ENCODE results near the gene IGF1R. TPM values are rescaled to one million over a fixed set of nuclear protein-coding genes. Genes with fewer than 3 reads are reported as not detected.

IGF1R gene
- total and polyA plus RNA-seq, 2 of the 13 experiments (the other 11 are each of a cell fraction or from before 2014, with no cell fraction given): 15.9 to 18.4 TPM

- POLR2A ChIA-PET: no interaction called here
- no peak overlapping the region for H3K4me3 ChIP-seq (replicated peaks in 1 of 3; ENCODE audit: insufficient read depth in 1 of 3, low read depth in 2 of 3, low read length in 3 of 3)
- H3K4me2 ChIP-seq (ENCODE audit: low read depth, low read length): no peak overlapping the region
- H3K27me3 ChIP-seq (ENCODE audit: control insufficient read depth in 1 of 2, insufficient read depth in 2 of 2, low read length in 2 of 2): no peaks in the 10 kb centered on the region
- CTCF ChIA-PET (ENCODE audit: low intra/inter-chr PET ratio, low total read pairs): no interaction called here
- no peak overlapping the region for H3K9ac ChIP-seq (ENCODE audit: insufficient read depth, low read depth, low read length)
- in situ Hi-C loops (cut with HindIII; ENCODE audit: extremely low pct_ligation_motif_present, low pct_unique_long_range_greater_than_20kb): no loop called here
- no peaks in the 10 kb centered on the region for H4K20me1 ChIP-seq (ENCODE audit: insufficient read depth, low read length)
- no peaks in the 10 kb centered on the region for H3K79me2 ChIP-seq (ENCODE audit: insufficient read depth, low read length)
- H3K36me3 ChIP-seq (replicated peaks in 1 of 2; ENCODE audit: control insufficient read depth in 1 of 2, insufficient read depth in 2 of 2, low read length in 2 of 2): peaks cover 28 to 71% of the 10 kb centered on the region in 2 experiments
- no peaks in the 10 kb centered on the region for H3K4me1 ChIP-seq (ENCODE audit: insufficient read depth, low read length)
- BruUV-seq (replicated peaks): no TSS peak
- no peaks in the 10 kb centered on the region for H3K9me3 ChIP-seq (ENCODE audit: low read length)
- WGBS (ENCODE audit: low lambda C conversion rate): 97% methylated on average over 2 of the region's 2 CpGs
- H2AFZ ChIP-seq (ENCODE audit: low read length): no peak overlapping the region
- DNase-seq (ENCODE audit: low spot score) (no peak), FAIRE-seq (no peak), ATAC-seq (no peak)
- intact Hi-C loops (cut with micrococcal nuclease; ENCODE audit: unreplicated experiment): no loop called here
- no peak overlapping the region for H3K27ac ChIP-seq (ENCODE audit: extremely low read length, insufficient read depth, low read length)
- TF ChIP-seq SRY (CRISPR knock-in tag; IDR thresholded peaks at IDR 0.05): no peak
- no peak for TF ChIP-seq ELK4 (CRISPR knock-in tag; IDR thresholded peaks at IDR 0.05; ENCODE audit: borderline replicate concordance)
- TF ChIP-seq ZNF552 (CRISPR knock-in tag; IDR thresholded peaks at IDR 0.05; ENCODE audit: borderline replicate concordance): no peak
- no peak for TF ChIP-seq ZNF549 (CRISPR knock-in tag; IDR thresholded peaks at IDR 0.05)
- no peak for TF ChIP-seq ZNF225 (CRISPR knock-in tag; IDR thresholded peaks at IDR 0.05)
- no peak for TF ChIP-seq POLR2AphosphoS2 (IDR thresholded peaks at IDR 0.05; ENCODE audit: low read depth, low read length)
- TF ChIP-seq THAP9 (CRISPR knock-in tag; IDR thresholded peaks at IDR 0.05; ENCODE audit: borderline replicate concordance): no peak
- TF ChIP-seq RFX3 (CRISPR knock-in tag; IDR thresholded peaks at IDR 0.05): no peak
- TF ChIP-seq NFE2 (CRISPR knock-in tag; IDR thresholded peaks at IDR 0.05): no peak
- no peak for TF ChIP-seq ZNF235 (CRISPR knock-in tag; IDR thresholded peaks at IDR 0.05; ENCODE audit: borderline replicate concordance)
- no peak for TF ChIP-seq ZNF3 (CRISPR knock-in tag; IDR thresholded peaks at IDR 0.05)
- TF ChIP-seq POGK (CRISPR knock-in tag; conservative IDR thresholded peaks at IDR 0.05): no peak
- no peak for TF ChIP-seq KLF15 (CRISPR knock-in tag; IDR thresholded peaks at IDR 0.05; ENCODE audit: borderline replicate concordance)
- no peak for TF ChIP-seq ZNF337 (CRISPR knock-in tag; IDR thresholded peaks at IDR 0.05; ENCODE audit: borderline replicate concordance, low read depth)
- no peak for TF ChIP-seq ZNF800 (CRISPR knock-in tag; IDR thresholded peaks at IDR 0.05)
- TF ChIP-seq TRIM24 (CRISPR knock-in tag; IDR thresholded peaks at IDR 0.05): no peak
- TF ChIP-seq TEAD3 (CRISPR knock-in tag; optimal IDR thresholded peaks at IDR 0.05; ENCODE audit: borderline replicate concordance): no peak
- TF ChIP-seq ZNF124 (CRISPR knock-in tag; IDR thresholded peaks at IDR 0.05): no peak
Observed at GRCh38 chr15:98927996-98928395, 279.7 kb downstream of the IGF1R start.
